ENCODE results near the gene CPEB4.

GRCh38 chr5:173909199-173909598 lies 21.1 kb downstream of the CPEB4 start:
- TF ChIP-seq CTCF (IDR thresholded peaks at IDR 0.05): no peak
- TF ChIP-seq POLR2A (IDR thresholded peaks at IDR 0.05): no peak

All from uterus (tissue), 2 donors.